K562 treated with DMSO at 1 percent for 24 hours (cell line): ENCODE results near the gene PCDHB7. TPM values are rescaled to one million over a fixed set of nuclear protein-coding genes. Genes with fewer than 3 reads are reported as not detected.

Source experiments
- total RNA-seq: library from RNA; unstranded; fragments of 300-600 nt; gene quantifications from 2 replicates; pipeline ENCODE4 v1.2.3, GENCODE V29; 2022; ENCODE audit warnings: low read depth; ENCODE audit not compliant: insufficient read depth

Gene PCDHB7
- 0.06 TPM in 1 of 2 replicates, not detected in the other for total RNA-seq

DNA sequence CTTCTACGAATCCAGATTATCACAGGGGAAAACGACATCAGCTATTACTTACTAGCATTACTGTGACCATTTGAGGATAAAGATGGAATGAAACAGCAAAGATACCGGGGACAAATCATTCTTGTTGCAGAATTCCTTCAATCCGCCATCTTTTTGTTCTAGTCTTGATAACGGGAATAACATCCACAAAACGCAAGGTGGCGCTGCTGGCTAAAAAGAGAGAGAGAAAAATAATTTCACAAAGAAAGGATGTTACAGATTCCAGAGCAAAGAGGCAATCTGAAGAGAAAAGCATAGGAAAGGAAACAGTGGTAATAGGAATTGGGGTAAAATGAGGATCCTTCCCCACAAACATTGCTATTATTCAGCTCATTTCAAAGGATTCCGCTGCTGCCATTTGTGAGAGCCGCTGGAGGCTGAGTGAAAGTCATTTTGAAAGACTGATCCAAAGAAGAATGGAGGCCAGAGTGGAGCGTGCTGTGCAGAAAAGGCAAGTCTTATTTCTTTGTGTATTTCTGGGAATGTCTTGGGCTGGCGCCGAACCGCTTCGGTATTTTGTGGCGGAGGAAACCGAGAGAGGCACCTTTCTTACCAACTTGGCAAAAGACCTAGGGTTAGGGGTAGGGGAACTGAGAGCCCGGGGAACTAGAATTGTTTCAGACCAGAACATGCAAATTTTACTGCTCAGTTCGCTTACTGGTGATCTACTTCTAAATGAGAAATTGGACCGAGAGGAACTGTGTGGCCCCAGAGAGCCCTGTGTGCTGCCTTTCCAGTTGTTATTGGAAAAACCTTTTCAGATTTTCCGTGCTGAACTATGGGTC lies at the start of gene PCDHB7:
Gene PCDHB7 (plus strand): TSS at position 264 of the 824 bp plus-strand sequence. CDS start 192 bp downstream, at position 456.

DNA sequence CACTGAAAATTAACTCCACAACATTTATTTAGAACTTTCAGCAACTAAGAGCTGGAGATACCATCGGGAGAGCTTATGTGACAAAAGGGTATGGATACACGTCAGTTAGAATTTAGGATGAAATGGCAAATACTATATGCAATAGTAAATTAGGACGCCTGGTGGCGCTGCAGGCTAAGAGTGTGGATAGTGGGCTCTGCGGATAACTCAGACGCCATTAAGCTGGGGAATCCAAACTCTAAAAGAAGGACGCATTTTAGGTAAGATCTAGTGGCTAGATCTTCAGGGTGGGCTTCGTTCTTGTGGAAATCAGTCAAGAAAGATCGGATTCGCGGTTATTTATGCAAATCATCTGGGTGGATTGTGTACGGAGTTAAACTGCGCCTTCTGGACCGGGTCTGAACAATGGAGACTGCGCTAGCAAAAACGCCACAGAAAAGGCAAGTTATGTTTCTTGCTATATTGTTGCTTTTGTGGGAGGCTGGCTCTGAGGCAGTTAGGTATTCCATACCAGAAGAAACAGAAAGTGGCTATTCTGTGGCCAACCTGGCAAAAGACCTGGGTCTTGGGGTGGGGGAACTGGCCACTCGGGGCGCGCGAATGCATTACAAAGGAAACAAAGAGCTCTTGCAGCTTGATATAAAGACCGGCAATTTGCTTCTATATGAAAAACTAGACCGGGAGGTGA lies 37.3 kb upstream of the PCDHB7 start, which contains the start of gene PCDHB5:
Gene PCDHB5 (plus strand): TSS at position 177 of the 688 bp plus-strand sequence. CDS start 229 bp downstream, at position 406.

GRCh38 chr5:141149812-141150211 lies 22.6 kb upstream of the PCDHB7 start, which contains the start of gene PCDHB6:
PCDHB6 (plus strand) TSS chr5:141150057; CDS start chr5:141150258, 201 bp downstream.

GRCh38 chr5:141177577-141178191 lies 5.2 kb downstream of the PCDHB7 start, which contains the start of gene PCDHB8:
PCDHB8 (plus strand) TSS chr5:141177790; CDS start chr5:141178035, 245 bp downstream.

GRCh38 chr5:141182248-141182647 lies 9.8 kb downstream of the PCDHB7 start, which contains the start of gene PCDHB16:
PCDHB16 (plus strand) TSS chr5:141182387; CDS start chr5:141182560, 173 bp downstream.

GRCh38 chr5:141186897-141187512 lies 14.6 kb downstream of the PCDHB7 start, which contains the start of gene PCDHB9:
PCDHB9 (plus strand) TSS chr5:141187161; CDS start chr5:141187319, 158 bp downstream.

DNA sequence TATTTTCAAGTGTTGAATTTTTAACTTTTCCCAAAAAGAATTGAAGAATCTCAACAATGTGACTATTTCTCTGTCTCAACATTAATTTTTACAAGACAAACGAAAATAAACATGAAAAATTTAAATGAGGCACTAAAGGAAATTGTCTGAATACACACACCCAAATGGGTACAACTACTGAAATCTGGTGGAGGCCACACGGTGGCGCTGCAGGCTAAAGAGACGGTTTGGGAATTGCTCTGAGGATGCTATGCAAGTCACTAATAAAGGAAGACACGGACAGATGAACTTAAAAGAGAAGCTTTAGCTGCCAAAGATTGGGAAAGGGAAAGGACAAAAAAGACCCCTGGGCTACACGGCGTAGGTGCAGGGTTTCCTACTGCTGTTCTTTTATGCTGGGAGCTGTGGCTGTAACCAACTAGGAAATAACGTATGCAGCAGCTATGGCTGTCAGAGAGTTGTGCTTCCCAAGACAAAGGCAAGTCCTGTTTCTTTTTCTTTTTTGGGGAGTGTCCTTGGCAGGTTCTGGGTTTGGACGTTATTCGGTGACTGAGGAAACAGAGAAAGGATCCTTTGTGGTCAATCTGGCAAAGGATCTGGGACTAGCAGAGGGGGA lies 19.8 kb downstream of the PCDHB7 start, which contains the start of gene PCDHB10:
Gene PCDHB10 (plus strand): TSS at position 244 of the 616 bp plus-strand sequence. CDS start 200 bp downstream, at position 444.

DNA sequence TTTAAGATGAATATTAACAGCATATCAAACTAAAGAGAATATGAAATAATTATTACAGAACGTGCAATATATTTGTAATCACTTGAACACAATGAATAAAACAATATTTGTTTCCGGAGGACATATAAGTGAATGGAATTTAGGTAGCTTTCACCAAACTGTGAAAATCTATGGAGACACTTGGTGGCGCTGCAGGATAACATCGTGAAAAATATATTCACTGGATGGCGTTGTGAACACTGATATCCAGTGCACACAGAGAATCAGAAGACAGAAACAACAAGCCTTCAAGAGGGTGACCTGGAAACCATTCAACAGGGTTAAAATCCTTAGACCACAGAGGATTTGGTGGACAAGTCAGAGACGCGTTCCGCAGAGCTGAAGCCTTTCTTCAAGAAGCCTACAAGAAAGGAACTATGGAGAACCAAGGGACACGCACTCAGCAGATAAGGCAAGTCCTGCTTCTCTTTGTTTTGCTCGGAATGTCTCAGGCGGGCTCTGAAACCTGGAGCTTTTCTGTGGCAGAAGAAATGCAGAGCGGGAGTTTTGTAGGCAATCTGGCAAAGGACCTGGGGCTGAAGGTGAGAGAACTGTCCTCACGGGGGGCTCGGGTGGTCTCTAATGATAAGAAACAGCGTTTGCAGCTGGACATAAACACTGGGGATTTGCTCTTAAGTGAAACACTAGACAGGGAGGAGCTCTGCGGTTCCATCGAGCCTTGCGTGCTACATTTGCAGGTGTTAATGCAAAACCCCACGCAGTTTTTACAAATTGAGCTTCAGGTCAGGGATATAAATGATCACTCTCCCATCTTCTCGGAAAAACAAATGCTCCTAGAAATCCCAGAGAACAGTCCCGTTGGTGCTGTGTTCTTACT lies 27.2 kb downstream of the PCDHB7 start, which contains the start of gene PCDHB11:
Gene PCDHB11 (plus strand): TSS at position 269 of the 877 bp plus-strand sequence. CDS start 148 bp downstream, at position 417.

GRCh38 chr5:141208478-141208877 lies 36.0 kb downstream of the PCDHB7 start, which contains the start of gene PCDHB12:
PCDHB12 (plus strand) TSS chr5:141208719; CDS start chr5:141208908, 189 bp downstream.

GRCh38 chr5:141213656-141214339 lies 41.4 kb downstream of the PCDHB7 start, which contains the start of gene PCDHB13:
PCDHB13 (plus strand) TSS chr5:141213919; CDS start chr5:141214124, 205 bp downstream.

GRCh38 chr5:141223112-141223783 lies 50.8 kb downstream of the PCDHB7 start, which contains the start of gene PCDHB14:
PCDHB14 (plus strand) TSS chr5:141223343; CDS start chr5:141223506, 163 bp downstream.

Other genes with a start within 250 kb of the PCDHB7 start
- not detected in 2 replicates for gene PCDHAC1, start 246.3 kb upstream of the PCDHB7 start, total RNA-seq
- gene PCDHAC2, start 206.2 kb upstream of the PCDHB7 start, total RNA-seq: not detected in 2 replicates
- gene PCDHB1, start 121.3 kb upstream of the PCDHB7 start, total RNA-seq: not detected in 2 replicates
- gene PCDHB2, start 78.0 kb upstream of the PCDHB7 start, total RNA-seq: 0.44 and 0.59 TPM in 2 replicates
- 0.31 and 0.35 TPM in 2 replicates for gene PCDHB3, start 72.2 kb upstream of the PCDHB7 start, total RNA-seq
- 0.08 TPM in 1 of 2 replicates, not detected in the other for gene PCDHB4, start 50.8 kb upstream of the PCDHB7 start, total RNA-seq
- 0.23 TPM in 1 of 2 replicates, not detected in the other for gene PCDHB5, start 37.4 kb upstream of the PCDHB7 start, total RNA-seq
- not detected in 2 replicates for gene PCDHB6, start 22.6 kb upstream of the PCDHB7 start, total RNA-seq
- gene PCDHB8, start 5.1 kb downstream of the PCDHB7 start, total RNA-seq: 0.09 TPM in 1 of 2 replicates, not detected in the other
- not detected in 2 replicates for gene PCDHB16, start 9.7 kb downstream of the PCDHB7 start, total RNA-seq
- not detected in 2 replicates for gene PCDHB9, start 14.5 kb downstream of the PCDHB7 start, total RNA-seq
- gene PCDHB10, start 19.7 kb downstream of the PCDHB7 start, total RNA-seq: not detected in 2 replicates
- 0.13 TPM in 1 of 2 replicates, not detected in the other for gene PCDHB11, start 27.0 kb downstream of the PCDHB7 start, total RNA-seq
- gene PCDHB12, start 36.1 kb downstream of the PCDHB7 start, total RNA-seq: not detected in 2 replicates
- gene PCDHB13, start 41.3 kb downstream of the PCDHB7 start, total RNA-seq: 0.16 and 0.22 TPM in 2 replicates
- gene PCDHB14, start 50.7 kb downstream of the PCDHB7 start, total RNA-seq: 0.21 TPM in 1 of 2 replicates, not detected in the other
- gene PCDHB15, start 72.8 kb downstream of the PCDHB7 start, total RNA-seq: 0.35 and 0.52 TPM in 2 replicates
- gene SLC25A2, start 131.4 kb downstream of the PCDHB7 start, total RNA-seq: not detected in 2 replicates
- gene TAF7, start 148.1 kb downstream of the PCDHB7 start, total RNA-seq: 95.8 and 97.2 TPM in 2 replicates
- gene PCDHGA1, start 157.9 kb downstream of the PCDHB7 start, total RNA-seq: 0.16 and 0.29 TPM in 2 replicates
- 0.54 and 0.63 TPM in 2 replicates for gene PCDHGA2, start 166.1 kb downstream of the PCDHB7 start, total RNA-seq
- gene PCDHGA3, start 171.2 kb downstream of the PCDHB7 start, total RNA-seq: 0.50 and 0.89 TPM in 2 replicates
- gene PCDHGB1, start 177.5 kb downstream of the PCDHB7 start, total RNA-seq: 0.43 and 0.52 TPM in 2 replicates
- gene PCDHGA4, start 182.4 kb downstream of the PCDHB7 start, total RNA-seq: 0.52 and 1.2 TPM in 2 replicates
- 0.51 and 0.63 TPM in 2 replicates for gene PCDHGB2, start 187.3 kb downstream of the PCDHB7 start, total RNA-seq
- gene PCDHGA5, start 191.5 kb downstream of the PCDHB7 start, total RNA-seq: 0.22 and 0.44 TPM in 2 replicates
- gene PCDHGB3, start 197.6 kb downstream of the PCDHB7 start, total RNA-seq: 0.51 and 0.56 TPM in 2 replicates
- 0.27 and 0.39 TPM in 2 replicates for gene PCDHGA6, start 201.2 kb downstream of the PCDHB7 start, total RNA-seq
- 0.37 TPM in 2 replicates for gene PCDHGA7, start 210.1 kb downstream of the PCDHB7 start, total RNA-seq
- 0.12 and 0.16 TPM in 2 replicates for gene PCDHGB4, start 215.1 kb downstream of the PCDHB7 start, total RNA-seq
- 0.43 and 0.49 TPM in 2 replicates for gene PCDHGA8, start 220.0 kb downstream of the PCDHB7 start, total RNA-seq
- 0.42 and 0.75 TPM in 2 replicates for gene PCDHGB5, start 225.3 kb downstream of the PCDHB7 start, total RNA-seq
- 0.17 TPM in 1 of 2 replicates, not detected in the other for gene PCDHGA9, start 230.1 kb downstream of the PCDHB7 start, total RNA-seq
- 0.16 and 0.27 TPM in 2 replicates for gene PCDHGB6, start 235.4 kb downstream of the PCDHB7 start, total RNA-seq
- gene PCDHGA10, start 240.3 kb downstream of the PCDHB7 start, total RNA-seq: 0.07 TPM in 1 of 2 replicates, not detected in the other
- not detected in 2 replicates for gene PCDHGB7, start 245.0 kb downstream of the PCDHB7 start, total RNA-seq
- gene PCDHGA11, start 248.4 kb downstream of the PCDHB7 start, total RNA-seq: 0.15 TPM in 1 of 2 replicates, not detected in the other